GM18502 (cell line): ENCODE results near the gene SHISAL2B.
"Not testable (repeated sequence)": the region's sequence is repeated elsewhere in the genome, so short reads cannot be mapped to it uniquely, and the experiment has no call there.

Experiments
- ATAC-seq: cut with Tn5 transposase; IDR thresholded peaks from one replicate; pipeline ENCODE4 v1.9.1; 2021; ENCODE audit warnings: mild to moderate bottlenecking; ENCODE audit not compliant: unreplicated experiment, poor library complexity

Gene SHISAL2B

DNA sequence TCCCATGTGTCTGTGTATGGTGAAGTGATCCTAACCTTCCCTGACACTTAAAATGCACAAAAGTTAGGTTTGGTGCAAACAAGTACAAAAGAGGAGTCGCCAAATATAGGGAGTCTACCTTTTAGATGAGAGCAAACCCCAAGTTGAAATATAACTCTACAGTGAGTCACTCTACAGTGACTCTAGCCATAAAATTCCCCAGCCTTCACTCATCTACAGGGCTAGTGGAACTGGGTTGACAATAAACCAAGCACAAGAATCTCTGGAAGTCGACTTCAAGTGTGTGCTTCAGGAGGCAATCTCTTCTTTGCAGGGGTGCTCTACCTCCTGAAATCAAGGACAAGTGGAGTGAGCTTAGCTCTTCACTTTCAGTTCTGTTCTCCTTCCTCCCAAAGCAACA lies 3.3 kb downstream of the SHISAL2B start:
- no peak for ATAC-seq

- not testable (repeated sequence) for ATAC-seq
These were observed 6.1 kb downstream of the SHISAL2B start for GRCh38 chr5:64696414-64696813.

DNA sequence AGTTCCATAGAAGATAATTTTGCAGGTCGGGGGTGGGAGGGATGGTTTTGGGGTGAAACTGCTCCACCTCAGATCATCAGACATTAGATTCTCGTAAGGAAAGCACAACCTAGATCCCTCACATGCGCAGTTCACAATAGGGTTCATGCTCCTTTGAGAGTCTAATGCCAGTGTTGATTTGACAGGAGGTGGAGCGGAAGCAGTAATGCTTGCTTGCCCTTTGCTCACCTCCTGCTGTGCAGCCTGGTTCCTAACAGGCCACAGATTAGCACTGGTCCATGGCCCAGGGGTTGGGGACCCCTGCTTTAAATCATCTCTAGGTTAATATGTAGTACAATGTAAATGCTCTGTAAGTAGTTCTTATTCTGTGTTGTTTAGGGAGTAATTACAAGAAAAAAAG lies 10.5 kb downstream of the SHISAL2B start:
- ATAC-seq: no peak

- ATAC-seq: not testable (repeated sequence)
These were observed 15.8 kb downstream of the SHISAL2B start for GRCh38 chr5:64706074-64706473.

DNA sequence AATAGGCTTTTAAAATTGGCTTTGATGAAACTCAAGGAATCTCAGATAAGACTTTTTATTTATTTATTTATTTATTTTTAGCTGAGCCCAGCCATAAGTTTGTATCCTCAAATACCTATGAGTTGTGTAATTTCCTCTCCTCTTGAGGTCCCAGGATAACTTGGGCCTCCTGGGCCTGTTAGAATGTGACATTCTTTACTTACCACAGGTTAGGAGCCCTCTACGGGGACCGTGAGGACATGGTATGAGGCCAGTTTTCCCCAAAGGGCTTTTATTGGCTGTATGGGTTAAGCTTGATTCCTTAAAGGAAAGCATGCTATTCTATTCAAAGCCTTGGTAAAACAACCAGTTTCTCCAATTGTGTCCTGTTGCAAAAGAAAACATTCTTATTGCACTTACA lies 16.9 kb downstream of the SHISAL2B start:
- no peak for ATAC-seq

GRCh38 chr5:64714495-64714894 lies 24.2 kb downstream of the SHISAL2B start:
- ATAC-seq: not testable (repeated sequence)

GRCh38 chr5:64722588-64722987 lies 32.3 kb downstream of the SHISAL2B start:
- no peak for ATAC-seq

GRCh38 chr5:64727150-64727549 lies 36.8 kb downstream of the SHISAL2B start:
- ATAC-seq: no peak

DNA sequence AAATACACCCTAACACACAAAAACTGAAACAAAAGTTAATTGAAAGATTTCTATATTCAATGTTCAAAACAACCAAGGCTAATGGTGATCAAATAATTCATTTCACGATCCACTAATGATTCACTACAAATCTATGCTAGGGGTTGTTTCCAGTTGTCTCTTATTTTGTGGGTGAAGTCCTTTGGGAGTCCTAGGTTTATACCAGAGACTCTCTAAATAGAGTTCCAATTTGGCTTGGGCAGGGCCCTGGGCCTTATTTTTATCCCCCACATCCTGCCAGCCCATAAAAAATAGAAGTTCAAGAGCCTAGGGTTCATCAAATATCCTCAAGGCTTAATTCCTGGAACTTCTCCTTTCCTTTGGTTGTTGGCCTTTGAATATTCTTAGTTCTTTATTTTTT lies 52.1 kb downstream of the SHISAL2B start:
- no peak for ATAC-seq

DNA sequence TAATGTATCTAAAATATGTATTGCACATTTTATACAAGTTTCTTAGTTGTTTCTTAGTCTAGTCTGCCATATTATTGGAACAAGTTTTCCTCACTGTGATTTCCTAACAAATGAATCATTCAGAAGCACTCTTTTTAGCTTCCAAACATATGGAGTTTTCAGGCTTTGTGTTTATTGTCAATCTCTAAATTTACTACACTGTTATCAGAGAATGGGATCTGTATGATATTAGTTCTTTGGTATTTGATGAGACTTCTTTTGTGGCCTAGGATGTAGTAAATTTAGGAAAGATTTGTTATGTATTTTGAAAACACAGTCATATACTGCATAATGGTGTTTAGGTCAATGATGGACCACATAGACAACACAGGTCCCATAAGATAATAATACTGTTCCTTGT lies 52.5 kb downstream of the SHISAL2B start:
- ATAC-seq: no peak

- no peak for ATAC-seq
These were observed 54.6 kb downstream of the SHISAL2B start for GRCh38 chr5:64744914-64745313.

- no peak for ATAC-seq
These were observed 56.1 kb downstream of the SHISAL2B start for GRCh38 chr5:64746446-64746845.

GRCh38 chr5:64749385-64749784 lies 59.1 kb downstream of the SHISAL2B start:
- ATAC-seq: no peak

DNA sequence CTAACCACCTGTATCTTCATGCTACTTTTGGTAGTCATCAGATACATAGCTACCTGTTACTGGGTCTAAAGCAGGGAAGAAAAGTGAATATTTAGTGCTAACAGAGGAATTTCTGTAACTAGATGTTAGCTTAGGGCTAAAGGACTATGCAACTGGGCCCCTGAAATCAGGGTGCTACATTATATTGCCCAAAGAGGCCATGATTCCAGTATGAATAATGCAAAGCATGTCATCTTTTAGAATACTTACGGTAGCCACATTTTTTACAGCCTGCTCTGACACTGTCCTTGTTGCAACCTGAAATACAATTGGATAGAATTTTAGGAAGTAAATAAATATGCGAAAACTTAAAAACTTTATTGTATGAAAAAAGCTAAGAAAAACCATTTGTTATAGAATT lies 63.8 kb downstream of the SHISAL2B start:
- no peak for ATAC-seq

GRCh38 chr5:64758901-64759300 lies 68.6 kb downstream of the SHISAL2B start:
- ATAC-seq: no peak

DNA sequence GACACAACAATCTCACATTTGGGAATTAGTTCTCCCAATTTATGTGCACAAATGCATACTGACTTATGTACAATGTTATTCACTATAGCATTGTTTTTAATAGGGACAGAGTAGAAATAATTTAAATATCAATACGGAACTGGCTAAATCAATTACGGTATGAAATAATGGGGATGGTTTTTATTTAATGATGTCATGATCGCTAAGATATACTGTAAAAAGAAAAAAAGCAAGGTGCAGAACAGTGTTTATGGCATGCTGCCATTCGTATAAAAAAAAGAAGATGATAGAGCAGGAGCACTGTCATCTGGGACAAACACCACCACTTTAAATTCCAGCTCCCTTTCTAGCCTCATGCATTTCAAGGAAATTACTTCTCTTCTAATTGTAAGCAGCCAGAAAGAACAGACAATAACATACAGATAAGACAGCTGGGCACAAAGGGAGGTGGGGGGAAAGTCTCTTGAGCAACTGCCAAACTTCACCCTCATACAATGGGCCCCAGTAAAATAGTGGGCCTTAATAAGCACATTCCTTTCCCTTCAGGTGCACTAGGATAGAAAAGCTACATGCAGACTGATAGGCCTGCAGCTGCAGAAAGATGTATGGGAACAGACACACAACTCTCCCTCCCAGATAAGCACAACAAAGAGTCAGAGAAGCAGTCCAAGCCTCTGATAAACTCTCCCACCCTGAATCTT lies 69.8 kb downstream of the SHISAL2B start:
- ATAC-seq: no peak

GRCh38 chr5:64763948-64764503 lies 73.7 kb downstream of the SHISAL2B start:
- no peak for ATAC-seq

GRCh38 chr5:64765804-64766504 lies 75.7 kb downstream of the SHISAL2B start:
- ATAC-seq: no peak

DNA sequence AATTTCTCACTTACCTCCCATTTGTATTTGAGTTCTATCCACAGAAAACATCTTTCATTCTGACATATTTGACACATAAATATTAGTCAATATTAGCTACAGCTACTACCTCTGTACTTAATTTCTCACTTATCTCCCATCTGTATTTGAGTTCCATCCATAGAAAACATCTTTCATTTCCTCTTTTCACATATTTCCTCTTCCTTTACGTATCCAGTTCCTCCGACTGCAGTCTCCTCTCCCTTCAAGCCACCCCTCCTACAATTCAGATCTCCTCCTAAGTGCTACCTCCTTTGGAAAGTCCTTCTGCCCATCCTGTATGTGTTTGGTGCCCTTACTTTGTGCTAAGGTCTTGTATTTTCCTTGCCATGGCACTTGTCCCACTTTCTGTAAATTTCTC lies 76.6 kb downstream of the SHISAL2B start:
- ATAC-seq: no peak
